Ureter (tissue), 1 donor: ENCODE measurements around the gene CCT4. TPM values are rescaled to one million over a fixed set of nuclear protein-coding genes. Genes with fewer than 3 reads are reported as not detected.
"Not testable (repeated sequence)": the region's sequence is repeated elsewhere in the genome, so short reads cannot be mapped to it uniquely, and the experiment has no call there.

Source experiments
- DNase-seq: peaks from one replicate; pipeline ENCODE4 v3.0.0-alpha.2; 2020; ENCODE audit warnings: low spot score
- total RNA-seq: library from RNA; stranded (reverse); gene quantifications from one replicate; pipeline ENCODE4 v1.2.4, GENCODE V29; 2023
- donor health status: DM: yes; HTN: yes; CAD: no.

CCT4 gene
- total RNA-seq, 1 donor from 2014 or later: 122 TPM

DNA sequence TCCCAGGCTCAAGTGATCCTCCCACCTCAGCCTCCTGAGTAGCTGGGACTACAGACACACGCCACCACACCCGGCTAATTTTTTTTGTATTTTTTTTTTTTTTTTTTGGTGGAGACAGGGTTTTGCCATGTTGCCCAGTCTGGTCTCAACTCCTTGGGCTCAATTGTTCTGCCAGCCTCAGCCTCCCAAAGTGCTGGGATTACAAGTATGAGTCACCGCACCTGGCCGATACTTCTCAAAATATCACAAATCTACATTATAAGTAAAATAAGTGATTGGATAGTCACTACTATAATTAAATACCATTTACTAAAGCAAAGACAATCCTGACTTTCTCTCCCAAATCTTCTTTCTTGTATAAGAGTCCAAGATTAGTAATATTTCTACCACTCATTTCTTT is 9.1 kb downstream of the CCT4 start:
- not testable (repeated sequence) for DNase-seq

- DNase-seq: no peak
Measured at GRCh38 chr2:61878761-61879160, 9.7 kb downstream of the CCT4 start.

GRCh38 chr2:61877571-61878245 is 10.7 kb downstream of the CCT4 start:
- no peak for DNase-seq

DNA sequence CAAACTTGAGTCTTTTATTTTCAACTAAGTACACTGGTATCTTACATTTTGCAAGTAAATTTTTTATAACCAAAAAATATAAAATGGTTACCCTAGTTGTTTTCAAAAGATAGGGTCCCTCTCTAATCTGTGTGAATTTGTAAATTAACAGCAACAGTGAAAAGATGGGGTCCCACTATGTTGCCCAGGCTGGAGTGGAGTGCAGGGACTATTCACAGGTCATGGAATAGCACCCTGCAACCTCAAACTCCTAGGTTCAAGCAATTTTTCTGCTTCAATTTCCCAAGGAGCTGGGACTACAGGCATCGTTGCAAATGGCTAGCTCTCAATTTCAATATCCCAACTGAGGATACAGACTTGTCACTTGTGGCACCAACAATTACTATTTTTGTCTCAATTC is 12.1 kb downstream of the CCT4 start:
- no peak for DNase-seq

GRCh38 chr2:61866482-61867089 is 21.9 kb downstream of the CCT4 start:
- not testable (repeated sequence) for DNase-seq

GRCh38 chr2:61862085-61862484 is 26.4 kb downstream of the CCT4 start:
- no peak for DNase-seq

- no peak for DNase-seq
Measured at GRCh38 chr2:61857224-61857623, 31.2 kb downstream of the CCT4 start.

DNA sequence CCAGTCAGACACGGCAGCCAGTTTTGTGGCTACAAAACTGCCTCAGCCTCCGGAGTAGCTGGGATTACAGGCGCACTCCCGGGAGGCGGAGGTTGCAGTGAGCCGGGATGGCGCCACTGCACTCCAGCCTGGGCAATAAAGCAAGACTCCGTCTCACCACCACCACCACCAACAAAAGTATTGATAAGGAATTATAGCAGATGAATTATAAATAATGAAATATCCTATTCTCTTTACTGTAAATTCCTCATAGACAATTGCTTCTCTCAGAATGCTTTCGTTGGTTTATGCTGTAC is 33.2 kb downstream of the CCT4 start:
- DNase-seq: no peak

DNA sequence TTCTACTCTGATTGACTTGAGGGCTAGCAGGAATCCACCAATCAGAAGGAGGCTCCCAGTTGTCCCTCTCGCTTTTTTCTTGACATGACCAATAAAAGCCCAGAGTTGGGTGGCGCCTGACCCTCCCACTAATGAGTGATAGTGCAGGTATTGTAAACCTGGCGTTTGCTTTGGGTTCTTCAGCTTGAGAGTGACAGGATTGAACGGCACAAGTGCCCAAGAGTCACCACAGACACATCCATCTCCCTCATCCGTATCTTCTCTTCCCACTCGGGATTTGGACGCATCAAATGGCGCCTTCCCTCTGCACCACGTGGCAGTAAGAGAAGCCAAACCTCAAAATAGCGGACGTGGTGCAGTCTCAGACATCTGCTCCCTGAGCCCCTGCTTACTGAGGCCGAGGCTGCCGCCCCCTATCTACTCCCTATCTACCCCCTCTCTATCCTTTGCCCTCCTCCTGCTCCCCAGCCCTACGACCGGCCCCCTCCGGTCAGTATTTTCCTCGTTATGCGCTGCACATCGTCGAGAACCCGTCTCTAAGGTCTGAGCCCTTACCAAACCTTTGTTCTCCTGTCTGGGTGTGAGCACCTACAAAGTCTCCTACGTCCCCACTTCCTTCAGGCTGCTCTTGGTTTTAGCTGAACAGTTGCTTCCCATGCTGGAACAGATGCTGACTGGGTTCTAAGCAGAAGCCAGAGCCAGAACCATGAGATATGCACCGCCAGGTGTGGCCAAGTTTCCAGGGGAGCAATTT is 33.7 kb downstream of the CCT4 start:
- peak; percentile 93 for DNase-seq

DNA sequence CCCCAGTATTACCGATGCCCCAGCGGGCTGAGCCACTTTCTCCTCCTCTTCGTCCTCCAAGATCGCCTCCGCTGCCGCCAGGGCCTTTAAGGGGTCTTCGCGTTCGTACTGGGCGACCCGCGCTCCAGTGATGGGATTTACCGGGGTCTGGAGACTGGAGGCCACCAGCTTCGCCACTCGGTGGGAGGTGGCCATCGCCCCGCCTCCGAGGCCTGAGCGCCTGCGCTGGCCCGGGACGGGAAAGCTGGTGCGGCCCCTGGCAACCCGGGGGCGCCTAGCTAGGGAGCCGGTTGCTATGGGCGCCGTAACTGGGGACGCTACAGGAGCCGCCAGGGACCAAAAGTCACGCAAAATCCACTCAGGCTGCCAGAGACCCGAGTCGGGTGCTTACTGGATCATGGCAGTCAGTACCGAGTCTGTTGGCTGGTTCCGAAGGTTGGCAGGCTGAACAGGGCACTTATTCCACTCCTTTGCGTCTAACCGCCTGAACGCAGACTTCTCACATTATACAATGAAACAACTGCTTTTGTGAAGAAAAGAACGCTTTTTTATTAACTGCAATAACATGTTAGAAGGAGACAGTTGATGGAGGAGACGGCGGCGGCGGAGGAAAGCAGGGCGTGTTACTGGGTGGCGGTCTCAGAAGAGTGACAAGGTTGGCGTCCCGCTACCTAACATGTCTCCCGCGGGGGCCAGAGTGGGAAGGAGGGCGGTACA is 34.5 kb downstream of the CCT4 start, which contains the start of gene FAM161A:
Gene FAM161A (minus strand): TSS at position 214 of the 717 bp plus-strand sequence. CDS start 19 bp downstream, at position 195.
- DNase-seq: peak; percentile 84

DNA sequence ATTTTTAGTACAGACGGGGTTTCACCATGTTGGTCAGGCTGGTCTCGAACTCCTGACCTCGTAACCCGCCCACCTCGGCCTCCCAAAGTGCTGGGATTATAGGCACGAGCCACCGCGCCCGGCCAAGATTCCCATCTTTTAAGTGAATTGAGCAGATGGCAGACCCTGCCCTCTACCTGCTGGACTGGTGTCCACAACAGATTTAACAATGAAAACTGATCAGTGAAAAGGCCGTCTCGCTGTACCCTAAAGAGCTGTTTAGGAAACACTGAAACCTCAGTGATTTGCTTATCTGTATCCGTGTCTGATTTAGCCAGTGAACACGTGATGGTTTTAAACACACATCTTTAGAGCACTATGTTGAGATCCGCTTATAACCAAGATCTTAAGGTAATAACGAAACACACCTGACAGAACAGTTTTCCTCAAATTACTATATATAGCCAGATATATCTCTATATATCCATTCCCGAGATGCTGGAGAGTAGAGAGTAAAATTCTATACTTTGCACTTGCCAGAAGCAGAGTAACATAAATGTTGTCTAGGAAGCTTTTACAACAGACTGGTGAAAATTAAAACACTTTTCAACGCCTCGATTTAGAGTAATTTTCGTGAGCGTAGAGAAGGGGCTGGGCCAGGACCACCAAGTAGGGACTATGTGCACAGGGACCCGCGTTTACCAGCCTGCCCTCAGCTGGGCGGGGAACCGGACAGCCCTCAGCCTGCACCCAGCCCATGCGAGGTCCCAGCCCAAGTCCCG is 35.2 kb downstream of the CCT4 start:
- DNase-seq: peak; percentile 60

DNA sequence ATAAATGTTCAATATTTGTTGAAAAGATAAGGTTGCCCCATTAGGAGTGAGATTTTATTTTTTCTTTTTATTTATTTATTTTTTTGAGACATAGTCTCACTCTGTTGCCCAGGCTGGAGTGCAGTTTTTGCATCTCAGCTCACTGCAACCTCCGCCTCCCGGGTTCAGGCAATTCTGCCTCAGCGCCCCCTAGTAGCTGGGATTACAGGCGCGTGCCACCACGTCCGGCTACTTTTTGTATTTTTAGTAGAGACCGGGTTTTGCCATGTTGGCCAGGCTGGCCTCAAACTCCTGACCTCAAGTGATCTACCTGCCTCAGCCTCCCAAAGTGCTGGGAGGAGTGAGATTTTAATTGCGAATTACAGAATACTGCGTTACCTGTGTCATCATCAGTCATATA is 37.2 kb downstream of the CCT4 start:
- DNase-seq: not testable (repeated sequence)

DNA sequence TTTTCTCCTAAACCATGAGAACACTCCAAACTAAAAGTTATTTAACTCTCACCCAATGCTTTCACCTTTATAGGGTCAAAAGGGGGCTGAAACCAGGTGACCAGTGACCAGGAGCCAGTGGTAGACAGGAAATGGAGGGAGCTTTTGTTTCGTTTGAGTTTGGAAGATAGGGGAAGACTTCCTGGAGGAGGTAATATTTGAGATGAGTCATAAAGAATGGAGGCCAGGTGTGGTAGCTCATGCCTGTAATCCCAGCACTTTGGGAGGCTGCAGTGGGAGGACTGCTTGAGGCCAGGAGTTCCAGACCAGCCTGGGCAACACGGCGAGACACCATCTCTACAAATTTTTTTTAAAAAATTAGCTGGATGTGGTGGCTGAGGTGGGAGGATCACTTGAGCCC is 43.1 kb downstream of the CCT4 start:
- DNase-seq: no peak

GRCh38 chr2:61841286-61841685 is 47.2 kb downstream of the CCT4 start:
- DNase-seq: no peak

DNA sequence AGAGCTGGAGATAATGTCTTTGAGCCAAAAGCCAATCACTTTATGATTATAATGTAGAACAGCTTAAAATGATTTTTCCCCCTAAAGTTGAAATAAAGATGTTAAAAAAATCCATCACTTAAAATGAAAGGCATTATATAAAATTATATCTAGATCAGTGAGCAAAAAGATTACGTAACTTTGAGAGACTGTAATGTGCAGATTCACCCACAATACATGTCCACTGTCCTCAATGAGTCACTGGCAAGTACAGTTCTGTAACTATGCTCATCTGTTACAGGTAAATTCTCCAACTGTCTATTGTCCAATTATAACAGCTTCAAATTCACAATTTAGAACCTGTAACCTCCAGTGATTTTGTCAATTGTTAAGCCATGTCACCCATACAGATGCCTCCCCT is 53.6 kb downstream of the CCT4 start:
- no peak for DNase-seq

- DNase-seq: no peak
Measured at GRCh38 chr2:61833971-61834370, 54.5 kb downstream of the CCT4 start.

DNA sequence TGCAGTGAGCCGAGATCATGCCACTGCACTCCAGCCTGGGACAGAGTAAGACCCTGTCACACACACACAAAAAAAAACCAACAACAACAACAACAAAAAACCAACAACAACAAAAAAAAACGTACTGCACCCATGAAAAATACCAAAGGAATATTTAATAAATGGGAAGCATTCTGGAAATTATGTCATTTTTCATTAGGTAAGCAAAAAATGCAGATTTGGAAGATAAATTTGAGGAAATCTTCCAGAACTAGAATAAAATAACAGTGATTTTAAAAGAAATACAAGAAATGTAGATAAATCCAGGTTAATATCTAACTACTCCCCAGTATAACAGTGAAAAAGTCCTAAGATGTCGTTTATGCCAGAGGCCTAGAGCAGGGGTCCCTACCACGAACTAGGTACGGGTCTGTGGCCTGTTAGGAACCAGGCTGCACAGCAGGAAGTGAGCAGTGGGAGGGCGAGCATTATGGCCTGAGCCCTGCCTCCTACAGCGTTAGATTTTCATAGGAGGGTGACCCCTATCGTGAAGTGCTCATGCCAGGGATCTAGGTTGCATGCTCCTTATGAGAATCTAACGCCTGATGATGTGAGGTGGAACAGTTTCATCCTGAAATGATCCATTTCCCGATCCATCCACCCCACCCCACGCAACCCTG is 56.1 kb downstream of the CCT4 start:
- DNase-seq: no peak

GRCh38 chr2:61822255-61822654 is 66.2 kb downstream of the CCT4 start:
- DNase-seq: no peak
